Measurements from ENCODE around the gene PPT2.

The PPT2 gene

GRCh38 chr6:32151863-32152768, 1.8 kb upstream of the PPT2 start, which contains the start of gene PRRT1:
Gene PRRT1, minus strand, starts transcription at chr6:32151939. Its CDS starts 112 bp downstream, at chr6:32151827.
- no peak for DNase-seq (ENCODE audit: low read depth in 2 of 2)

- no peak for DNase-seq (ENCODE audit: low read depth in 2 of 2)
Observed at GRCh38 chr6:32152769-32153563, 975 bp upstream of the PPT2 start.

GRCh38 chr6:32154514-32155161, 697 bp downstream of the PPT2 start:
- peak; percentile 25 to 45 for DNase-seq (ENCODE audit: low read depth in 2 of 2)

GRCh38 chr6:32156891-32157290, 3.0 kb downstream of the PPT2 start:
- DNase-seq (ENCODE audit: low read depth in 2 of 2), result no peak

- DNase-seq (ENCODE audit: low read depth in 2 of 2), result no peak
Observed at GRCh38 chr6:32158052-32158451, 4.1 kb downstream of the PPT2 start.

- DNase-seq (ENCODE audit: low read depth in 2 of 2), result no peak
Observed at GRCh38 chr6:32163559-32164258, 9.8 kb downstream of the PPT2 start.

- no peak for DNase-seq (ENCODE audit: low read depth in 2 of 2)
Observed at GRCh38 chr6:32164295-32164694, 10.4 kb downstream of the PPT2 start, which contains the start of gene EGFL8. Gene EGFL8, plus strand, starts transcription at chr6:32164595. Its CDS starts 1,571 bp downstream, at chr6:32166166.

GRCh38 chr6:32166411-32167061, 12.6 kb downstream of the PPT2 start:
- no peak for DNase-seq (ENCODE audit: low read depth in 2 of 2)

- no peak for DNase-seq (ENCODE audit: low read depth in 2 of 2)
Observed at GRCh38 chr6:32167154-32167760, 13.3 kb downstream of the PPT2 start.

- DNase-seq (ENCODE audit: low read depth in 2 of 2), result no peak
Observed at GRCh38 chr6:32167761-32168262, 13.9 kb downstream of the PPT2 start.

GRCh38 chr6:32168350-32168749, 14.4 kb downstream of the PPT2 start:
- DNase-seq (ENCODE audit: low read depth in 2 of 2), result no peak

GRCh38 chr6:32168807-32169591, 15.1 kb downstream of the PPT2 start:
- no peak for DNase-seq (ENCODE audit: low read depth in 2 of 2)

- no peak for DNase-seq (ENCODE audit: low read depth in 2 of 2)
Observed at GRCh38 chr6:32170294-32170693, 16.4 kb downstream of the PPT2 start.

- no peak for DNase-seq (ENCODE audit: low read depth in 2 of 2)
Observed at GRCh38 chr6:32171234-32171633, 17.3 kb downstream of the PPT2 start.

- DNase-seq (ENCODE audit: low read depth in 2 of 2), result no peak
Observed at GRCh38 chr6:32173051-32173727, 19.2 kb downstream of the PPT2 start.

GRCh38 chr6:32174416-32174815, 20.5 kb downstream of the PPT2 start:
- no peak for DNase-seq (ENCODE audit: low read depth in 2 of 2)

GRCh38 chr6:32175322-32175710, 21.4 kb downstream of the PPT2 start:
- DNase-seq (ENCODE audit: low read depth in 2 of 2), result no peak

GRCh38 chr6:32175711-32176475, 22.0 kb downstream of the PPT2 start, which contains the start of gene AGPAT1:
Gene AGPAT1, minus strand, starts transcription at chr6:32176084. Its CDS starts 4,588 bp downstream, at chr6:32171496.
- peak; percentile 96 for DNase-seq (ENCODE audit: low read depth in 2 of 2)

Data from stimulated activated CD4-positive, alpha-beta T cell treated with anti-CD3 and anti-CD28 coated beads, Interleukin-4, amount 100 ng/mL, for 48 hours (primary cell).